Keratinocyte (primary cell): Measurements from ENCODE around the gene BID. TPM values are rescaled to one million over a fixed set of nuclear protein-coding genes. Genes with fewer than 3 reads are reported as not detected.

ENCODE experiments used
- DNase-seq: peaks from one replicate; pipeline ENCODE4 v3.0.0-alpha.2; 2011; ENCODE audit warnings: low read depth, missing footprints, low spot score
- FAIRE-seq: peaks from 2 replicates; lab custom pipeline; 2011; peaks lifted over from hg19 to GRCh38; lab: Jason Lieb, UNC
- H2AFZ ChIP-seq: 2 replicates; pipeline ENCODE4 v1.6.0; 2012; ENCODE audit warnings: low read length, control low read depth, inconsistent platforms; ENCODE audit not compliant: control insufficient read depth
- H3K27ac ChIP-seq: 2 replicates; pipeline ENCODE4 v1.5.1; 2011; ENCODE audit warnings: low read length; ENCODE audit not compliant: control insufficient read depth, insufficient read depth
- H3K27me3 ChIP-seq: 3 replicates; pipeline ENCODE4 v1.6.0; 2011; ENCODE audit warnings: low read length; ENCODE audit not compliant: control insufficient read depth, insufficient read depth; ENCODE audit errors: extremely low read depth
- H3K36me3 ChIP-seq, 2 experiments: 2 replicates in 1 of 2; 3 replicates in 1 of 2; pipeline ENCODE4 v1.5.1; 2011; ENCODE audit warnings: low read length in 2 of 2, mild to moderate bottlenecking in 1 of 2; ENCODE audit not compliant: control insufficient read depth in 2 of 2, insufficient read depth in 2 of 2; ENCODE audit errors: extremely low read depth in 1 of 2
- H3K4me1 ChIP-seq: 3 replicates; pipeline ENCODE4 v1.5.1; 2011; ENCODE audit warnings: low read length; ENCODE audit not compliant: control insufficient read depth, insufficient read depth; ENCODE audit errors: extremely low read depth
- H3K4me2 ChIP-seq: 3 replicates; pipeline ENCODE4 v1.6.0; 2011; ENCODE audit warnings: low read depth, low read length; ENCODE audit not compliant: control insufficient read depth, insufficient read depth; ENCODE audit errors: extremely low read depth
- H3K4me3 ChIP-seq, 3 experiments: fragments of 200-600 bp in 1 of 3; sonication (generic) in 1 of 3; 2 replicates in 2 of 3; 3 replicates in 1 of 3; pipeline ENCODE4 v1.5.1; 2011 to 2016; ENCODE audit warnings: low read length in 3 of 3, mild to moderate bottlenecking in 3 of 3, control low read depth in 2 of 3, inconsistent platforms in 1 of 3, low read depth in 1 of 3, mixed read lengths in 1 of 3, mixed run types in 1 of 3, moderate library complexity in 1 of 3; ENCODE audit not compliant: control insufficient read depth in 2 of 3, insufficient read depth in 2 of 3; ENCODE audit errors: extremely low read depth in 1 of 3
- H3K79me2 ChIP-seq: 2 replicates; pipeline ENCODE4 v1.6.0; 2012; ENCODE audit warnings: low read length; ENCODE audit not compliant: control insufficient read depth, insufficient read depth
- H3K9ac ChIP-seq: 3 replicates; pipeline ENCODE4 v1.6.0; 2011; ENCODE audit warnings: low read length; ENCODE audit not compliant: control insufficient read depth, insufficient read depth; ENCODE audit errors: extremely low read depth
- H3K9me1 ChIP-seq: 3 replicates; pipeline ENCODE4 v1.6.0; 2011; ENCODE audit warnings: low read length; ENCODE audit not compliant: control insufficient read depth, insufficient read depth; ENCODE audit errors: extremely low read depth
- H3K9me3 ChIP-seq: 2 replicates; pipeline ENCODE4 v1.5.1; 2012; ENCODE audit warnings: low read depth, low read length; ENCODE audit not compliant: control insufficient read depth
- H4K20me1 ChIP-seq: 3 replicates; pipeline ENCODE4 v1.6.0; 2011; ENCODE audit warnings: low read length; ENCODE audit not compliant: control insufficient read depth, insufficient read depth; ENCODE audit errors: extremely low read depth
- CTCF ChIP-seq, 3 experiments: IDR thresholded peaks in 1 of 3; conservative IDR thresholded peaks in 1 of 3; optimal IDR thresholded peaks in 1 of 3; 2 replicates in 2 of 3; 3 replicates in 1 of 3; pipeline versions ENCODE3 to v1.5.1; 2011; ENCODE audit warnings: low read length in 3 of 3, mild to moderate bottlenecking in 3 of 3, moderate library complexity in 2 of 3, control low read depth in 1 of 3, inconsistent platforms in 1 of 3; ENCODE audit not compliant: insufficient read depth in 2 of 3; ENCODE audit errors: extremely low read depth in 1 of 3
- EZH2 ChIP-seq: IDR thresholded peaks from one replicate; pipeline ENCODE4 v1.6.1; 2012; ENCODE audit warnings: inconsistent platforms, mild to moderate bottlenecking, low read length, moderate library complexity
- dilution Hi-C: fragments of 300-500 bp; cut with MboI; formaldehyde crosslinking; loops from one replicate; pipeline ENCODE4 v1.7.0; 2020; ENCODE audit warnings: low sequenced_read_pairs; ENCODE audit not compliant: extremely low pct_ligation_motif_present
- polyA plus RNA-seq, 5 experiments: library from polyadenylated mRNA; depleted of rRNA in 3 of 5; stranded (reverse) in 3 of 5; stranded (forward) in 1 of 5; unstranded in 1 of 5; fragments of >200 nt; gene quantifications; 1 replicate in 1 of 5; 2 replicates in 3 of 5; 3 replicates in 1 of 5; pipeline versions ENCODE4 v1.2.1 to v1.2.3, GENCODE V29; 2011 to 2012; ENCODE audit warnings: missing spikeins in 2 of 5, low read depth in 1 of 5, low replicate concordance in 1 of 5

BID gene
- polyA plus RNA-seq, 1 donor (not counting 4 experiments of a cell fraction or from before 2014, with no cell fraction given): 46.0 TPM

- H3K79me2 ChIP-seq: no peaks in the 10 kb centered on the region
- no peak overlapping the region for H3K4me2 ChIP-seq
- no peak overlapping the region for H3K4me3 ChIP-seq
- DNase-seq (no peak), FAIRE-seq (no peak)
- dilution Hi-C loops: no loop called here
- H3K27ac ChIP-seq: no peak overlapping the region
- H4K20me1 ChIP-seq: no peaks in the 10 kb centered on the region
- no peaks in the 10 kb centered on the region for H3K9me3 ChIP-seq
- no peak overlapping the region for H2AFZ ChIP-seq
- no peak overlapping the region for H3K9ac ChIP-seq
- H3K9me1 ChIP-seq: no peaks in the 10 kb centered on the region
- TF ChIP-seq CTCF (optimal IDR thresholded peaks at IDR 0.05 in 1 of 3, IDR thresholded peaks at IDR 0.05 in 1 of 3, conservative IDR thresholded peaks at IDR 0.05 in 1 of 3; ENCODE audit: extremely low read depth in 1 of 3, insufficient read depth in 2 of 3, low read length in 3 of 3) (no peak), EZH2 (no peak)
- peaks cover 6% of the 10 kb centered on the region for H3K4me1 ChIP-seq
- no peaks in the 10 kb centered on the region for H3K27me3 ChIP-seq
- peaks cover 0 to 11% of the 10 kb centered on the region in 2 experiments for H3K36me3 ChIP-seq
These were observed 34.9 kb downstream of the BID start for GRCh38 chr22:17739196-17739975.

GRCh38 chr22:17738386-17739128, 35.7 kb downstream of the BID start:
- H3K36me3 ChIP-seq: peaks cover under 1 to 16% of the 10 kb centered on the region in 2 experiments
- FAIRE-seq: no peak
- dilution Hi-C loops: no loop called here

More at GRCh38 chr22:17738386-17739128, 35.7 kb downstream of the BID start:
- no peaks in the 10 kb centered on the region for H3K9me1 ChIP-seq
- no peak overlapping the region for H3K27ac ChIP-seq
- no peak for TF ChIP-seq CTCF (optimal IDR thresholded peaks at IDR 0.05 in 1 of 3, IDR thresholded peaks at IDR 0.05 in 1 of 3, conservative IDR thresholded peaks at IDR 0.05 in 1 of 3; ENCODE audit: extremely low read depth in 1 of 3, insufficient read depth in 2 of 3, low read length in 3 of 3)
- no peak for TF ChIP-seq EZH2
- H4K20me1 ChIP-seq: no peaks in the 10 kb centered on the region
- no peaks in the 10 kb centered on the region for H3K4me1 ChIP-seq
- H3K4me3 ChIP-seq: no peak overlapping the region
- no peaks in the 10 kb centered on the region for H3K9me3 ChIP-seq
- H3K79me2 ChIP-seq: no peaks in the 10 kb centered on the region
- no peak overlapping the region for H3K9ac ChIP-seq
- DNase-seq: no peak
- no peak overlapping the region for H2AFZ ChIP-seq
- H3K27me3 ChIP-seq: no peaks in the 10 kb centered on the region
- no peak overlapping the region for H3K4me2 ChIP-seq
